ENCODE results near the gene KLHL36.
A peak's percentile ranks its signal among the peaks of the same experiment; 100 is the strongest.
"Not testable (repeated sequence)": the region's sequence is repeated elsewhere in the genome, so short reads cannot be mapped to it uniquely, and the experiment has no call there.

KLHL36 gene

DNA sequence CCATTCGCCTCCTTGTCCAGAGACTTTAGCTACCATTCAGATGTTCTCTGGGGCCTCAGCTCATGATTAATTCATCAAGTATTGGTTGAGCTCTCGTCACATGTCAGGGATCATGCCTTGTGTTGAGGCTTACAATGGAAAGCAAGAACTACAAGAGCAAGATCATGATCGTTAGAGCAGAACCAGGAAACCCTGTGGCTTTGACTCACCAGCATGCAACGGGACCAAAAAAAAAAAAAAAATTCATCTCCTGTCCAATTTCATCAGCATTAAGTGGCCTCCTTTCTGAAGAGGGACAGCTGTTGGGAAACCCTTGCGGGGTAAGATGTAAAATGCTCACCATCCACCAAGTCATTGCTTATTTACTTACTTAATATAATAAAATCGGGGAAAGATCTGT, 39.4 kb downstream of the KLHL36 start:
- Mint-ChIP-seq H3K27me3 (no peaks in the 10 kb centered on the region), H3K36me3 (no peaks in the 10 kb centered on the region), H3K27ac (no peak overlapping the region), H3K9me3 (no peaks in the 10 kb centered on the region), H3K4me1 (no peaks in the 10 kb centered on the region), H3K4me3 (no peak overlapping the region)

GRCh38 chr16:84688163-84688562, 39.9 kb downstream of the KLHL36 start:
- H3K36me3 Mint-ChIP-seq, H3K4me3 Mint-ChIP-seq, H3K4me1 Mint-ChIP-seq, H3K27me3 Mint-ChIP-seq, H3K27ac Mint-ChIP-seq, H3K9me3 Mint-ChIP-seq: not testable (repeated sequence)

- H3K9me3 Mint-ChIP-seq, result no peaks in the 10 kb centered on the region
- no peaks in the 10 kb centered on the region for H3K4me1 Mint-ChIP-seq
- H3K4me3 Mint-ChIP-seq, result no peak overlapping the region
- no peak overlapping the region for H3K27ac Mint-ChIP-seq
- no peaks in the 10 kb centered on the region for H3K27me3 Mint-ChIP-seq
- H3K36me3 Mint-ChIP-seq, result no peaks in the 10 kb centered on the region
These were observed 40.8 kb downstream of the KLHL36 start for GRCh38 chr16:84689111-84689510.

- no peaks in the 10 kb centered on the region for H3K27me3 Mint-ChIP-seq
These were observed 41.9 kb downstream of the KLHL36 start for GRCh38 chr16:84690088-84690819.

DNA sequence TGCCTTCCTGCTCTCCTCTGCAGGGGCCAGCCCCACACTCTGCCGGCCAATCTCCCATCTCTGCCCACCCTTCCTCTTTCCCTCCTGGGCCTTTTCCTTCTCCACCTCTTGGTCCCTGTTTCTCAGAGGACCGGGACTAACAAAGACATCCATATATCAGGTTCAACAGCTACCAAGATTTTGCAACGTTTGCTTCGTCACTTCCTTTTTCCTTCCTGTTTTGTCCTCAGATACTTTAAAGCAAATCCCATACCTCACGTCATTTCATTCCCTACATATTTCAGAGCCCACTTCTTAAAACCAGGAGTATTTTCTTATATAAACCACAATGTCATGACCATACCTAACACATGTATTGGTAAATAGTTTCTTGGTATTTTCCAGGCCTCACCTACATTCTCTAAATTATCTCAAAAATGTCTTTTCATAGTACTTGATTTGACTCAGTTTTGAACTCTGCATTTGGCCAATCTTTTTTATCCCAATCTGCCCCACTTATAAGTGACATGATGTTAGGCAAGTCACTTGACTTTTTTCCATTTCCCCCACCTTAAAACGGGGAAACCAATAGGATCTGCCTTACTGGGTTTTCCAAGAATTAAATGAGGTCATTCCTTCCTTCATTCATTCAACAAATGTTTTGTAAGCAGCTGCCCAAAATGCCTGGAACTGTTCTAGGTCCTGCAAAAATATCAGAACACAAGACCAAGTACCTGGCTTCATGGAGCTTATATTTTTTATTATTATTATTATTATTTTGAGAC, 44.3 kb downstream of the KLHL36 start:
- Mint-ChIP-seq H3K36me3 (no peaks in the 10 kb centered on the region), H3K27me3 (no peaks in the 10 kb centered on the region), H3K9me3 (no peaks in the 10 kb centered on the region), H3K4me1 (no peaks in the 10 kb centered on the region), H3K27ac (no peak overlapping the region), H3K4me3 (no peak overlapping the region)

More at GRCh38 chr16:84690088-84690819, 41.9 kb downstream of the KLHL36 start:
- Mint-ChIP-seq H3K9me3 (no peaks in the 10 kb centered on the region), H3K4me1 (no peaks in the 10 kb centered on the region), H3K27ac (peak overlapping the region; percentile 82), H3K4me3 (no peak overlapping the region), H3K36me3 (no peaks in the 10 kb centered on the region)

GRCh38 chr16:84693869-84694268, 45.6 kb downstream of the KLHL36 start:
- H3K27ac Mint-ChIP-seq, H3K4me3 Mint-ChIP-seq, H3K27me3 Mint-ChIP-seq, H3K9me3 Mint-ChIP-seq, H3K4me1 Mint-ChIP-seq, H3K36me3 Mint-ChIP-seq: not testable (repeated sequence)

DNA sequence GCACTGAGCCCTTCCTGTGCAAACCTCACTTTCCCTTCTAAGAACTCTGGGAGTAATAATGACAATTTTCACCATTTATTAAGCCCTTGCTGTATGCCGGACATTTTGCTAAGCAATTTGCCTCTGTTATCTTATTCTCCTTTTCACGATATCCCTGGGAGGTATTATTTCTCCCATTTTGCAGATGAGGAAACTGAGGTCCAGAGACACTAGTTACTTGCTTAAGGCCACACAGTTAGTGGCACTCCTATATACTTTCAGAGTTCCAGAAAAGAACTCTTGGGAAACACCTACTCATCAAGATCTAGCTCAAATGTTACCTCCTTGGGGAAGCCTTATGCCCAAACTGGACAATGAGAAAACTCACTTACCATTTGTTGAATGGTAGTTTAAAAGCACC, 46.7 kb downstream of the KLHL36 start:
- H3K9me3 Mint-ChIP-seq, result no peaks in the 10 kb centered on the region
- H3K36me3 Mint-ChIP-seq, result no peaks in the 10 kb centered on the region
- no peaks in the 10 kb centered on the region for H3K27me3 Mint-ChIP-seq
- no peak overlapping the region for H3K4me3 Mint-ChIP-seq
- H3K4me1 Mint-ChIP-seq, result no peaks in the 10 kb centered on the region
- H3K27ac Mint-ChIP-seq, result no peak overlapping the region

GRCh38 chr16:84699147-84699711, 50.9 kb downstream of the KLHL36 start:
- H3K9me3 Mint-ChIP-seq, result no peaks in the 10 kb centered on the region
- H3K4me1 Mint-ChIP-seq, result peaks cover 27% of the 10 kb centered on the region
- peak overlapping the region; percentile 83 for H3K4me3 Mint-ChIP-seq
- H3K27me3 Mint-ChIP-seq, result no peaks in the 10 kb centered on the region
- H3K36me3 Mint-ChIP-seq, result no peaks in the 10 kb centered on the region
- H3K27ac Mint-ChIP-seq, result peak overlapping the region; percentile 81

DNA sequence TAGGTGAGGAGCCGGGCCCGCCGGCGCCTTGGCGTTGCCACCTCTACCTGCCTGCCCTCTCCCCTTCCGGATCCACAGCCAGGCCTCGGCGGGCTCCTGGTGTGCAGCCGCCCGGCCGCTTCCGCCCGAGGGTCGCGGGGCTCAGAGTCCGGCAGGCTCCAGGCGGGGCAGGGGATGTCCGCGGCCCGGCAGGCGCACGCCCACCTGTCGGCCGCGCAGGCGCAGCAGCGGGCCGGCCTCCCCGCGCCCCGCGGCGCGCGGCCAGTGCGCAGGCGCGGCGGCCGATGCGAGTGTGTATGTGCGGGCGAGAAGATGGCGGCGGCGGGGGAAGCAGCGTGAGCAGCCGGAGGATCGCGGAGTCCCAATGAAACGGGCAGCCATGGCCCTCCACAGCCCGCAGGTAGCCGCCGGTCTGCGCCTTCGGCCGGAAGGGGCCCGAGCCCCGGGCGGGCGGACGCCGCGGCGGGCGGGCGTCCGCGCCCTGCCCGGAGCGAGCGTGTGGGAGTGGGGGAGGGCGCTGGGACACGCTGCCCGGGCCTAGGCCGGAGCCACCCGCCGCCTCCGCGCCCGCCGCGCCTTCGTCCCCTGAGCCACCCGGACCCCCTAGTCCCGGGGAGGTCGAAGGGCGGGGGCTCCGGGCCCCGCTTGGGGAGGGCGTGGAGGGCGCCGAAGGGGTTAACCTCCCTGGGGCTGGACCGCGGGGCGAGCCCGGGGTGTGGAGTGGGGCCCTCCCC, 51.6 kb downstream of the KLHL36 start, which contains the start of gene USP10:
Gene USP10, plus strand, starts transcription at position 289 of the 734 bp plus-strand sequence. Its CDS starts 91 bp downstream, at position 380.
- H3K4me3 Mint-ChIP-seq, result peak within 1 kb of the TSS; percentile 94
- peak within 1 kb of the TSS; percentile 97 for H3K27ac Mint-ChIP-seq
- H3K4me1 Mint-ChIP-seq, result peaks cover 33% of the 10 kb centered on the region
- no peaks in the 10 kb centered on the region for H3K9me3 Mint-ChIP-seq
- H3K27me3 Mint-ChIP-seq, result no peaks in the 10 kb centered on the region
- no peaks in the 10 kb centered on the region for H3K36me3 Mint-ChIP-seq

GRCh38 chr16:84700446-84701300, 52.4 kb downstream of the KLHL36 start:
- Mint-ChIP-seq H3K4me3 (peak overlapping the region; percentile 94), H3K4me1 (peaks cover 40% of the 10 kb centered on the region), H3K27ac (peak overlapping the region; percentile 97), H3K36me3 (no peaks in the 10 kb centered on the region), H3K27me3 (no peaks in the 10 kb centered on the region), H3K9me3 (no peaks in the 10 kb centered on the region)

- H3K27ac Mint-ChIP-seq, result peak overlapping the region; percentile 80
- H3K9me3 Mint-ChIP-seq, result no peaks in the 10 kb centered on the region
- peaks cover 61% of the 10 kb centered on the region for H3K4me1 Mint-ChIP-seq
- no peaks in the 10 kb centered on the region for H3K27me3 Mint-ChIP-seq
- no peaks in the 10 kb centered on the region for H3K36me3 Mint-ChIP-seq
- H3K4me3 Mint-ChIP-seq, result peak overlapping the region; percentile 59
These were observed 55.4 kb downstream of the KLHL36 start for GRCh38 chr16:84703681-84704080.

DNA sequence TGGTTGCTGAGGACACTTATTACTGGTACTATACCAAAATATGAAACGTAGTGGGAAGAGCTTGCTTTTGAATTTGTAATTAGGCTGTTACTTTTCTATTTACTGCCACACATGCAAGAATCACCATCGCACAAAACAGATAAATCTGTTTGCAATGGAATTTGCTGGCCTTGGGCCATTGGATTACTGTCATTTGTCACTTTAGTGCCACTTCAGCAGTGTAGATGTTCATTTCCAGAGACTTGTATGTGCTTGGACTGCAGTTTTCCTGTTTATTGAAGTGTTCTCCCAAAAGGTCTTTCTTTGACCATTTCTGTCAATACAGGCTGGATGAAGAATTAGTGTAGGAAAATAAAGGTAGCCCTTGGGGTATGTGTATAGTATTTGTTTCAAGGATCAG, 55.9 kb downstream of the KLHL36 start:
- Mint-ChIP-seq H3K4me1 (peaks cover 67% of the 10 kb centered on the region), H3K27ac (peak overlapping the region; percentile 80)

GRCh38 chr16:84706856-84707255, 58.5 kb downstream of the KLHL36 start:
- no peaks in the 10 kb centered on the region for H3K36me3 Mint-ChIP-seq
- H3K4me3 Mint-ChIP-seq, result no peak overlapping the region
- H3K9me3 Mint-ChIP-seq, result no peaks in the 10 kb centered on the region
- peaks cover 84% of the 10 kb centered on the region for H3K4me1 Mint-ChIP-seq
- H3K27ac Mint-ChIP-seq, result no peak overlapping the region
- H3K27me3 Mint-ChIP-seq, result no peaks in the 10 kb centered on the region

More for the DNA sequence above, 55.9 kb downstream of the KLHL36 start:
- H3K27me3 Mint-ChIP-seq, result no peaks in the 10 kb centered on the region
- no peaks in the 10 kb centered on the region for H3K36me3 Mint-ChIP-seq
- no peaks in the 10 kb centered on the region for H3K9me3 Mint-ChIP-seq
- peak overlapping the region; percentile 59 for H3K4me3 Mint-ChIP-seq

DNA sequence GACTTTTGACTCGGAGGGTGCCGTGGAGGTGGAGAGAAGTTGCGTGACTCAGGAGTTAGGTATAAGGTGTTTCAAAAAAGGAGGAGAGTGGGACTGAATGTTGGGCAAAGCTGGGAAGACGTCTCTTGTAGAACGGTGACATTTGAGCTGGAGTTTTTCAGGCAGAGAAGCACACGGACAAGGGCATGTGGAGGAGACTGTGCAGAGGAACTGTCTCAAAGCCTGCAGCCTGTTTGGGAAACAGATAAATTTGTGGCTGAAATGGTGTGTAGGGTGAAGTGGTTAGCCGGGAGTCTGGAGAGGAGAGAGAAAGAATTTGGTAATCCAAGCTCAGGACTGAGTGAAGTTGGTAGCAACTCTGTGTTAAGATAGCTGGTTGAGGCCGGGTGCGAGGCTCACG, 61.3 kb downstream of the KLHL36 start:
- H3K4me1 Mint-ChIP-seq, result peaks cover 90% of the 10 kb centered on the region
- no peaks in the 10 kb centered on the region for H3K36me3 Mint-ChIP-seq
- no peak overlapping the region for H3K27ac Mint-ChIP-seq
- H3K27me3 Mint-ChIP-seq, result no peaks in the 10 kb centered on the region
- H3K9me3 Mint-ChIP-seq, result no peaks in the 10 kb centered on the region
- no peak overlapping the region for H3K4me3 Mint-ChIP-seq

- no peaks in the 10 kb centered on the region for H3K36me3 Mint-ChIP-seq
- H3K27me3 Mint-ChIP-seq, result no peaks in the 10 kb centered on the region
- H3K27ac Mint-ChIP-seq, result no peak overlapping the region
- H3K9me3 Mint-ChIP-seq, result no peaks in the 10 kb centered on the region
- no peak overlapping the region for H3K4me3 Mint-ChIP-seq
- peaks cover 88% of the 10 kb centered on the region for H3K4me1 Mint-ChIP-seq
These were observed 62.4 kb downstream of the KLHL36 start for GRCh38 chr16:84710686-84711085.

All from activated naive CD4-positive, alpha-beta T cell treated with anti-CD3 and anti-CD28 coated beads, Interleukin-2, amount 50 U/mL, for 24 hours (primary cell).